GM12892 (cell line): ENCODE measurements around the gene GSTA4.

ENCODE experiments used
- POLR2A ChIP-seq: IDR thresholded peaks from 2 replicates; pipeline ENCODE4 v1.6.1; 2011; ENCODE audit warnings: low read depth, low read length, control low read depth
- POLR2AphosphoS5 ChIP-seq: IDR thresholded peaks from 2 replicates; pipeline ENCODE4 v1.6.1; 2011; ENCODE audit warnings: low read depth, low read length, control low read depth
- TAF1 ChIP-seq: IDR thresholded peaks from 2 replicates; pipeline ENCODE4 v1.6.1; 2011; ENCODE audit warnings: low read depth, mild to moderate bottlenecking, control low read depth, low read length, borderline replicate concordance

- TF ChIP-seq POLR2A (no peak), POLR2AphosphoS5 (no peak), TAF1 (no peak)
Measured at GRCh38 chr6:53028467-53028866, 33.4 kb upstream of the GSTA4 start.
